Activated naive CD4-positive, alpha-beta T cell treated with anti-CD3 and anti-CD28 coated beads for 36 hours (primary cell): ENCODE measurements around the gene EML6. TPM values are rescaled to one million over a fixed set of nuclear protein-coding genes. Genes with fewer than 3 reads are reported as not detected.

ENCODE experiments used
- CTCF ChIA-PET: fragments of 350-600 bp; sonication (Branson Sonifier 250); formaldehyde crosslinking; loops from one replicate; lab custom pipeline; 2021; ENCODE audit warnings: antibody characterized with exemption; lab: Charles Lee
- DNase-seq: peaks from one replicate; pipeline ENCODE4 v3.0.0-alpha.2; 2020
- H3K27ac Mint-ChIP-seq: one replicate; pipeline ENCODE4 v1.8.0; 2021; ENCODE audit warnings: mild to moderate bottlenecking, mixed read lengths
- H3K27me3 Mint-ChIP-seq: one replicate; pipeline ENCODE4 v1.8.0; 2021; ENCODE audit warnings: low read depth, mixed read lengths
- H3K36me3 Mint-ChIP-seq: one replicate; pipeline ENCODE4 v1.8.0; 2021; ENCODE audit warnings: low read depth, mixed read lengths
- H3K4me1 Mint-ChIP-seq: one replicate; pipeline ENCODE4 v1.8.0; 2021; ENCODE audit warnings: low read depth, mixed read lengths
- H3K4me3 Mint-ChIP-seq: one replicate; pipeline ENCODE4 v1.8.0; 2021; ENCODE audit warnings: mild to moderate bottlenecking, moderate library complexity, mixed read lengths
- H3K9me3 Mint-ChIP-seq: one replicate; pipeline ENCODE4 v1.8.0; 2021; ENCODE audit warnings: mixed read lengths
- intact Hi-C: fragments of 100-400 bp; cut with micrococcal nuclease; formaldehyde crosslinking; loops from one replicate; pipeline ENCODE4 v1.15.1; 2023
- total RNA-seq, 2 experiments: library from RNA; stranded (reverse); gene quantifications; one replicate each; pipeline ENCODE4 v1.2.3, GENCODE V29; 2021

The EML6 gene
- total RNA-seq, 2 experiments from 2014 or later = 0.38 to 0.49 TPM

GRCh38 chr2:54935389-54935788 lies 211.9 kb downstream of the EML6 start:
- no peaks in the 10 kb centered on the region for H3K27me3 Mint-ChIP-seq
- intact Hi-C loops = no loop called here
- CTCF ChIA-PET = no interaction called here
- H3K4me3 Mint-ChIP-seq = no peak overlapping the region
- peaks cover 2% of the 10 kb centered on the region for H3K36me3 Mint-ChIP-seq
- H3K27ac Mint-ChIP-seq = no peak overlapping the region
- DNase-seq = no peak
- H3K9me3 Mint-ChIP-seq = peaks cover 9% of the 10 kb centered on the region
- H3K4me1 Mint-ChIP-seq = no peaks in the 10 kb centered on the region

- H3K9me3 Mint-ChIP-seq = peaks cover 9% of the 10 kb centered on the region
- no peak overlapping the region for H3K27ac Mint-ChIP-seq
- DNase-seq = no peak
- intact Hi-C loops = no loop called here
- no peaks in the 10 kb centered on the region for H3K4me1 Mint-ChIP-seq
- no peak overlapping the region for H3K4me3 Mint-ChIP-seq
- H3K27me3 Mint-ChIP-seq = no peaks in the 10 kb centered on the region
- CTCF ChIA-PET = interaction anchor here (0.6 to 0.7 kb wide), 2 partner anchors 17 to 645 kb away, joined by 3 to 5 read pairs; no protein-coding TSS in a partner anchor
- H3K36me3 Mint-ChIP-seq = peaks cover 2% of the 10 kb centered on the region
Measured at GRCh38 chr2:54936766-54937165, 213.3 kb downstream of the EML6 start.

- Mint-ChIP-seq H3K9me3 (peaks cover 9% of the 10 kb centered on the region), H3K4me1 (no peaks in the 10 kb centered on the region), H3K27me3 (no peaks in the 10 kb centered on the region), H3K27ac (no peak overlapping the region), H3K36me3 (peaks cover 2% of the 10 kb centered on the region), H3K4me3 (no peak overlapping the region)
- intact Hi-C loops = no loop called here
- no peak for DNase-seq
- CTCF ChIA-PET = no interaction called here
Measured at GRCh38 chr2:54939446-54940118, 216.1 kb downstream of the EML6 start.

GRCh38 chr2:54940723-54941122 lies 217.3 kb downstream of the EML6 start:
- CTCF ChIA-PET = no interaction called here
- H3K4me1 Mint-ChIP-seq = peaks cover 4% of the 10 kb centered on the region
- intact Hi-C loops = no loop called here
- H3K36me3 Mint-ChIP-seq = peaks cover 2% of the 10 kb centered on the region
- H3K9me3 Mint-ChIP-seq = peaks cover 9% of the 10 kb centered on the region
- no peak overlapping the region for H3K27ac Mint-ChIP-seq
- no peak for DNase-seq
- H3K27me3 Mint-ChIP-seq = no peaks in the 10 kb centered on the region
- H3K4me3 Mint-ChIP-seq = no peak overlapping the region

GRCh38 chr2:54941248-54941984 lies 218.0 kb downstream of the EML6 start:
- CTCF ChIA-PET = interaction anchor here (0.6 to 0.9 kb wide), 2 partner anchors 71 to 233 kb away, joined by 3 to 5 read pairs; no protein-coding TSS in a partner anchor
- no peak for DNase-seq
- H3K9me3 Mint-ChIP-seq = peaks cover 9% of the 10 kb centered on the region
- no peak overlapping the region for H3K4me3 Mint-ChIP-seq
- H3K27ac Mint-ChIP-seq = no peak overlapping the region
- no peaks in the 10 kb centered on the region for H3K27me3 Mint-ChIP-seq
- intact Hi-C loops = no loop called here
- peaks cover 2% of the 10 kb centered on the region for H3K36me3 Mint-ChIP-seq
- peaks cover 4% of the 10 kb centered on the region for H3K4me1 Mint-ChIP-seq

GRCh38 chr2:54942373-54942772 lies 218.9 kb downstream of the EML6 start:
- Mint-ChIP-seq H3K9me3 (peaks cover 9% of the 10 kb centered on the region), H3K27ac (no peak overlapping the region), H3K27me3 (no peaks in the 10 kb centered on the region), H3K36me3 (peaks cover 2% of the 10 kb centered on the region), H3K4me3 (no peak overlapping the region), H3K4me1 (peaks cover 4% of the 10 kb centered on the region)
- peak; percentile 45 for DNase-seq
- intact Hi-C loops = loop anchor here (1.0 to 2.0 kb wide), 2 partner anchors 38 to 219 kb away; partner anchors contain the start of gene EML6
- CTCF ChIA-PET = no interaction called here

- intact Hi-C loops = no loop called here
- CTCF ChIA-PET = no interaction called here
- DNase-seq = no peak
- Mint-ChIP-seq H3K4me3 (no peak overlapping the region), H3K9me3 (no peaks in the 10 kb centered on the region), H3K27me3 (peaks cover 4% of the 10 kb centered on the region), H3K36me3 (no peaks in the 10 kb centered on the region), H3K4me1 (peaks cover 4% of the 10 kb centered on the region), H3K27ac (no peak overlapping the region)
Measured at GRCh38 chr2:54944724-54945326, 221.4 kb downstream of the EML6 start.

- Mint-ChIP-seq H3K9me3 (no peaks in the 10 kb centered on the region), H3K27ac (no peak overlapping the region), H3K4me1 (peaks cover 4% of the 10 kb centered on the region), H3K4me3 (no peak overlapping the region), H3K36me3 (no peaks in the 10 kb centered on the region), H3K27me3 (peaks cover 4% of the 10 kb centered on the region)
- intact Hi-C loops = no loop called here
- peak; percentile 38 for DNase-seq
- CTCF ChIA-PET = interaction anchor here (0.7 kb wide), 1 partner anchor 57 kb away, joined by 3 read pairs; no protein-coding TSS in a partner anchor
Measured at GRCh38 chr2:54945391-54946219, 222.1 kb downstream of the EML6 start.

GRCh38 chr2:54946220-54946805 lies 222.9 kb downstream of the EML6 start:
- DNase-seq = no peak
- Mint-ChIP-seq H3K27me3 (peaks cover 4% of the 10 kb centered on the region), H3K36me3 (no peaks in the 10 kb centered on the region), H3K27ac (no peak overlapping the region), H3K4me3 (no peak overlapping the region), H3K4me1 (peaks cover 4% of the 10 kb centered on the region), H3K9me3 (no peaks in the 10 kb centered on the region)
- CTCF ChIA-PET = interaction anchor here (0.7 kb wide), 1 partner anchor 56 kb away, joined by 3 read pairs; no protein-coding TSS in a partner anchor
- intact Hi-C loops = no loop called here

- Mint-ChIP-seq H3K27me3 (peaks cover 4% of the 10 kb centered on the region), H3K4me3 (no peak overlapping the region), H3K9me3 (no peaks in the 10 kb centered on the region), H3K36me3 (no peaks in the 10 kb centered on the region), H3K4me1 (peaks cover 4% of the 10 kb centered on the region), H3K27ac (no peak overlapping the region)
- CTCF ChIA-PET = no interaction called here
- DNase-seq = no peak
- intact Hi-C loops = no loop called here
Measured at GRCh38 chr2:54947136-54947535, 223.7 kb downstream of the EML6 start.

GRCh38 chr2:54947646-54948045 lies 224.2 kb downstream of the EML6 start:
- no peak for DNase-seq
- CTCF ChIA-PET = no interaction called here
- intact Hi-C loops = no loop called here
- Mint-ChIP-seq H3K4me3 (no peak overlapping the region), H3K36me3 (no peaks in the 10 kb centered on the region), H3K9me3 (no peaks in the 10 kb centered on the region), H3K4me1 (peaks cover 4% of the 10 kb centered on the region), H3K27ac (no peak overlapping the region), H3K27me3 (peaks cover 4% of the 10 kb centered on the region)
